Heart left ventricle (tissue), 16 donors: ENCODE measurements around the gene ARFIP1. TPM values are rescaled to one million over a fixed set of nuclear protein-coding genes. Genes with fewer than 3 reads are reported as not detected.

Source experiments
- ATAC-seq, 4 donors: fragments of 200-7000 bp; cut with Tn5 transposase; one replicate each; pipeline ENCODE4 v1.9.1; 2020 to 2022; ENCODE audit warnings: moderate library complexity in 4 of 4, mild to moderate bottlenecking in 3 of 4, moderate number of reproducible peaks in 1 of 4
- DNase-seq, 5 donors: peaks; one replicate each; pipeline ENCODE4 v3.0.0-alpha.2; 2020
- H3K27ac ChIP-seq, 12 donors: fragments of 200-600 bp; sonication (generic) in 4 of 12; one replicate each; pipeline versions ENCODE4 v1.5.0 to v1.8.0; 2016 to 2022; ENCODE audit warnings: mild to moderate bottlenecking in 2 of 12
- H3K27me3 ChIP-seq, 9 donors: fragments of 200-600 bp; sonication (generic) in 2 of 9; one replicate each; pipeline versions ENCODE4 v1.5.1 to v1.8.0; 2016 to 2022; ENCODE audit warnings: mild to moderate bottlenecking in 3 of 9
- H3K36me3 ChIP-seq, 9 donors: fragments of 200-600 bp; sonication (generic) in 2 of 9; one replicate each; pipeline versions ENCODE4 v1.5.0 to v1.8.0; 2018 to 2022; ENCODE audit warnings: mild to moderate bottlenecking in 2 of 9
- H3K4me1 ChIP-seq, 12 donors: fragments of 200-600 bp; sonication (generic) in 4 of 12; one replicate each; pipeline versions ENCODE4 v1.5.0 to v1.8.0; 2016 to 2022; ENCODE audit warnings: mild to moderate bottlenecking in 3 of 12
- H3K4me3 ChIP-seq, 12 donors: fragments of 200-600 bp; sonication (generic) in 4 of 12; one replicate each; pipeline versions ENCODE4 v1.5.0 to v1.8.0; 2017 to 2022; ENCODE audit warnings: mild to moderate bottlenecking in 9 of 12, moderate library complexity in 4 of 12
- H3K9me3 ChIP-seq, 12 donors: fragments of 200-600 bp; sonication (generic) in 4 of 12; one replicate each; pipeline versions ENCODE4 v1.5.0 to v1.8.0; 2016 to 2022; ENCODE audit warnings: mild to moderate bottlenecking in 1 of 12
- CTCF ChIP-seq, 12 donors: fragments of 200-600 bp; sonication (generic) in 4 of 12; IDR thresholded peaks; one replicate each; pipeline versions ENCODE4 v1.5.0 to v1.8.0; 2018 to 2022; ENCODE audit warnings: antibody characterized with exemption in 12 of 12, mild to moderate bottlenecking in 5 of 12
- POLR2A ChIP-seq, 2 donors: fragments of 450-650 bp; IDR thresholded peaks; one replicate each; pipeline ENCODE4 v1.6.1; 2017; ENCODE audit warnings: antibody characterized with exemption in 2 of 2, mild to moderate bottlenecking in 2 of 2, moderate library complexity in 2 of 2
- WGBS, 4 donors: extraction: QIAGEN DNeasy Blood & Tissue Kit in 2 of 4; methylation state at CpG; one replicate each; pipeline versions ENCODE4 v1.1.5 to v1.1.7; 2013 to 2018; 5-methylcytosine and 5-hydroxymethylcytosine counted together
- intact Hi-C, 10 donors: fragments of 100-400 bp; cut with DNase I; formaldehyde crosslinking; loops; one replicate each; pipeline versions ENCODE4 v1.11.1 to v1.14.2; 2022
- polyA plus RNA-seq, 2 donors: library from polyadenylated mRNA; stranded (reverse); fragments of 200-250 nt; gene quantifications; one replicate each; pipeline ENCODE4 v1.2.3, GENCODE V29; 2013
- total RNA-seq, 9 donors: library from RNA; depleted of rRNA in 2 of 9; stranded (reverse); fragments of >200 nt in 2 of 9; fragmentation: NEBNext Ultra II Directional in 3 of 9; extraction: Animal tissue kit (Norgen Biotek cat#: 25700) in 3 of 9; gene quantifications; one replicate each; pipeline versions ENCODE4 v1.1.0 to v1.2.4, GENCODE V29; 2016 to 2023
- donor health status: ischemic (EF 13 %, LVEDD 7.1; RV severe dilation, severe dysfunction).
- donor health status: healthy with polysubstance abuse.
- donor health status: DM: no; HTN: yes; CAD: no.
- donor health status: DM: no; HTN: no; CAD: no.
- donor health status: ischemic (EF 25% LVEDD 6.9; RV normal size, moderate dysfunction).
- donor health status: ischemic (EF 25% LVEDD 5.7; RV mildly dilated, moderate dysfunction).
- donor health status: healthy.
- donor health status: DM: yes; HTN: yes; CAD: no.
- donor health status: ischemic (EF 35%, LVEDD 5.7; RV mildly dilated, moderate dysfunction).
- donor health status: nonischemic (EF 11% LVEDD 7.7; RV severe dilation, severe dysfunction).
- donor health status: DM: yes; HTN: yes; CAD: no.
- donor health status: PGD.
- donor health status: ischemic (EF 29% LVEDD 5.4; RV normal size, mild dysfunction).
- donor health status: nonischemic (EF 23%, LVEDD 6.1; RV moderate dilation, normal function).

Gene ARFIP1
- total and polyA plus RNA-seq, 11 donors, result 9.0 to 30.6 (median 11.8) TPM

DNA sequence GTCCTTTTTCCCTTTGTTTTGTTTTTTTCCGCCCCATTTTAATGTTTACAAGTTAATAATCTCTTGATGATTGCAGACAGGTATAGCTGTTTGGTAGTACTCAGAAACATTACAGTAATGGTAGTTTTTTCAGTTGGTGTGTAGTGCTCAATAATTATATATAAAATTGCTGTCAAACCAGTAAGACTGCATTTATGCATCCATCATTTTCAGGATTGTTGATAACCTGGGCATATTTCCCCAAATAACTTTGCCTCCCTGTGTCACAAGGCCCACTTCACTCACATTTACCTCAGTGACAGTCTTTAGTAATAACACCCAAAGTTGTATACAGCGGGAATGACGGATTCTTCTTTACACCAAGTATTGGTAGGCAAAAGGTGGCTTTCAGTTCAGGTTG is 16.1 kb downstream of the ARFIP1 start:
- 94 to 98% (median 95%) methylated on average over 3 of the region's 3 CpGs for WGBS, 4 donors
- no peaks in the 10 kb centered on the region for H3K27me3 ChIP-seq
- H3K36me3 ChIP-seq, result no peaks in the 10 kb centered on the region
- H3K27ac ChIP-seq, result no peak overlapping the region
- H3K9me3 ChIP-seq, result no peaks in the 10 kb centered on the region
- H3K4me1 ChIP-seq, result peaks cover 0 to 20% (median 2%) of the 10 kb centered on the region in 12 donors
- intact Hi-C loops, result no loop called here
- TF ChIP-seq CTCF (IDR thresholded peaks at IDR 0.05) (no peak), POLR2A (IDR thresholded peaks at IDR 0.05) (no peak)
- DNase-seq (no peak), ATAC-seq (no peak)
- H3K4me3 ChIP-seq, result no peak overlapping the region

DNA sequence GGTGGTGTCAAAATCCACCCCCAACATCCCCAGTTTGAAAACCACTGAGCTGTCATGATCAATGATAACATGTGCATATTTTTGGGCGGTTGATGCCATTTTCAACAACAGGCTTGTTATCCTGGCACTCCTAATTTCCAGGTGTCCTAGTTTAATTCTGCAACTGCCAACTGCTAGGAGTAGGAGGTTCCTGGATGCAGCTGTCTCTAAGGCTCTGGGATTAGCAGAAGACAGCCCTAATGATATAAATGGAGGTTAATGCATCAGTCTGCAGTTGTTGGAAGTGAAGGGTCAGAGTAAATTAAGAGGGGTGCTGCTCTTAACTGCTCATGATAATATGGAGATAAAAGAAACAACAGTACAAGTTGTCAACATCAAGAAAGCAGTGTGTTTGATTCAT is 23.8 kb downstream of the ARFIP1 start:
- H3K36me3 ChIP-seq, result no peaks in the 10 kb centered on the region
- TF ChIP-seq POLR2A (IDR thresholded peaks at IDR 0.05) (no peak), CTCF (IDR thresholded peaks at IDR 0.05) (no peak)
- 94 to 100% (median 97%) methylated on average over 1 of the region's 1 CpG for WGBS, 4 donors
- H3K27me3 ChIP-seq, result no peaks in the 10 kb centered on the region
- no peaks in the 10 kb centered on the region for H3K9me3 ChIP-seq
- H3K4me1 ChIP-seq, result peaks cover 0 to 22% (median 7%) of the 10 kb centered on the region in 12 donors
- no peak overlapping the region for H3K4me3 ChIP-seq
- H3K27ac ChIP-seq, result no peak overlapping the region
- no peak for DNase-seq
- no peak for ATAC-seq
- intact Hi-C loops, result no loop called here

DNA sequence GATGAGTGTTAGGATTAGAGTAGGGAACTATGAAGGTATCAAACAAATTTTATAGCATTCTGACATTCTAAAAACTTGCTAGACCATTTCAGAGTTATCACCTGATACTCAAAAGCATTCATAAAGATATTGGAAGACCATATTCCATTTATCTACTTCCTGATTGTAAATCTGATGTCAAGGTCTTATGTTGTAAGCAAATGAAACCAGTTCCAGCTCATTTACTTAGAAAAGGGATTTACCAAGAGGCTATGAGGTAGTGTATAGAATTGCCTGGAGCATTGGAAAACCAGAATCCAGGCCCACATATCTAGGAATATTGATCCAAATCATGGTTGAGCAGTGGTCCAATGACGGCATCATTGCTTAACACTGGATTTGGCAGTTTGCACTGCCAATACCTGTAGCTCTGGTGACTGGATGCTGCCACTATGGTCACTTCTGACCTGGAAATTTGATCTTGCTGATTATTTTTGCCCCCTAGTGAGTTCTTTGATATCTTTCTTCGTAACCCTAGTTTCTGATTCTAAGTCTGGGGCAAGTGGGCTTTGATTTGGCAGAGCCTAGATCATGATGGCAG is 25.4 kb downstream of the ARFIP1 start:
- Histone ChIP-seq H3K27me3 (no peaks in the 10 kb centered on the region), H3K27ac (no peak overlapping the region), H3K4me1 (peaks cover 0 to 22% (median 7%) of the 10 kb centered on the region in 12 donors), H3K4me3 (no peak overlapping the region), H3K36me3 (no peaks in the 10 kb centered on the region), H3K9me3 (no peaks in the 10 kb centered on the region)
- TF ChIP-seq POLR2A (IDR thresholded peaks at IDR 0.05) (no peak), CTCF (IDR thresholded peaks at IDR 0.05) (no peak)
- intact Hi-C loops, result no loop called here
- DNase-seq, result no peak
- 94 to 98% (median 97%) methylated on average over 2 of the region's 2 CpGs for WGBS, 4 donors
- ATAC-seq, result no peak

- no peak for ATAC-seq
- Histone ChIP-seq H3K4me1 (peaks cover 0 to 22% (median 7%) of the 10 kb centered on the region in 12 donors), H3K27me3 (no peaks in the 10 kb centered on the region), H3K36me3 (no peaks in the 10 kb centered on the region), H3K9me3 (no peaks in the 10 kb centered on the region), H3K27ac (peak overlapping the region in 1 of 12 donors; percentile 19), H3K4me3 (no peak overlapping the region)
- no peak for DNase-seq
- TF ChIP-seq POLR2A (IDR thresholded peaks at IDR 0.05), result no peak
- no peak for TF ChIP-seq CTCF (IDR thresholded peaks at IDR 0.05)
- 85 to 87% (median 86%) methylated on average over 2 of the region's 2 CpGs for WGBS, 4 donors
- intact Hi-C loops, result no loop called here
Observed at GRCh38 chr4:152805818-152806217, 26.1 kb downstream of the ARFIP1 start.
